Kidney epithelial cell (primary cell): ENCODE data around the gene ATP8A2. TPM values are rescaled to one million over a fixed set of nuclear protein-coding genes. Genes with fewer than 3 reads are reported as not detected.
"Not testable (repeated sequence)": the region's sequence is repeated elsewhere in the genome, so short reads cannot be mapped to it uniquely, and the experiment has no call there.

Source experiments
- DNase-seq: peaks from one replicate; pipeline ENCODE4 v3.0.0-alpha.2; 2010; ENCODE audit warnings: low read depth
- H3K27me3 ChIP-seq: 2 replicates; pipeline ENCODE4 v1.6.0; 2011; ENCODE audit warnings: low read length; ENCODE audit not compliant: control insufficient read depth, insufficient read depth
- H3K36me3 ChIP-seq: 2 replicates; pipeline ENCODE4 v1.5.1; 2011; ENCODE audit warnings: low read length; ENCODE audit not compliant: control insufficient read depth, insufficient read depth
- H3K4me3 ChIP-seq: 2 replicates; pipeline ENCODE4 v1.5.1; 2011; ENCODE audit warnings: low read depth, mild to moderate bottlenecking, control low read depth, low read length
- total RNA-seq: library from RNA; depleted of rRNA; stranded (reverse); fragments of >200 nt; gene quantifications from 2 replicates; pipeline ENCODE4 v1.2.3, GENCODE V29; 2015
- TF ChIP-seq, protein P1 (sequence below): IDR thresholded peaks from 2 replicates; pipeline ENCODE4 v1.5.1; 2011; ENCODE audit warnings: mild to moderate bottlenecking, moderate library complexity, low read length, control low read depth, inconsistent platforms; ENCODE audit not compliant: insufficient read depth, poor library complexity, severe bottlenecking

Gene ATP8A2
- total RNA-seq, 1 donor from 2014 or later, result 3.8 TPM

DNA sequence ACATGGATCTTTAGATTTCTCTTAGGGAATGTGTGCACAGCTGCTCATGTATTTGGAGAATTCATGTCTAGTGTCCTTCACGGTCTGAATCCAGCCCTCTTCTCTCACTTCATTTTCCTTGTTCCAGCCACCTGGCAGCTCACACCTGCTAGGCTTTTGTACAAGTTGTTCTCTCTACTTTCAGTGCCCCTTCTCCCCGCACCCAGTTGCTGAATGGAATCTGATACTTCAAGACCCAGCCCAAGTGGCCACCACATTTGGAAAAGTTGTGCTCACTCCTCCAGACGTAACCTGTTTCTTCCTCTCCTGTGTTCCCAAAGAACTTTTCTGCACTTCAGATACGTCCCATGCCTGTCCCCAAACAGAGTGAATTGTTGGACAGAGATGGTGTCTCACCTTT lies 444.5 kb downstream of the ATP8A2 start:
- Histone ChIP-seq H3K36me3 (no peaks in the 10 kb centered on the region), H3K4me3 (no peak overlapping the region), H3K27me3 (no peaks in the 10 kb centered on the region)
- TF ChIP-seq, protein P1, sequence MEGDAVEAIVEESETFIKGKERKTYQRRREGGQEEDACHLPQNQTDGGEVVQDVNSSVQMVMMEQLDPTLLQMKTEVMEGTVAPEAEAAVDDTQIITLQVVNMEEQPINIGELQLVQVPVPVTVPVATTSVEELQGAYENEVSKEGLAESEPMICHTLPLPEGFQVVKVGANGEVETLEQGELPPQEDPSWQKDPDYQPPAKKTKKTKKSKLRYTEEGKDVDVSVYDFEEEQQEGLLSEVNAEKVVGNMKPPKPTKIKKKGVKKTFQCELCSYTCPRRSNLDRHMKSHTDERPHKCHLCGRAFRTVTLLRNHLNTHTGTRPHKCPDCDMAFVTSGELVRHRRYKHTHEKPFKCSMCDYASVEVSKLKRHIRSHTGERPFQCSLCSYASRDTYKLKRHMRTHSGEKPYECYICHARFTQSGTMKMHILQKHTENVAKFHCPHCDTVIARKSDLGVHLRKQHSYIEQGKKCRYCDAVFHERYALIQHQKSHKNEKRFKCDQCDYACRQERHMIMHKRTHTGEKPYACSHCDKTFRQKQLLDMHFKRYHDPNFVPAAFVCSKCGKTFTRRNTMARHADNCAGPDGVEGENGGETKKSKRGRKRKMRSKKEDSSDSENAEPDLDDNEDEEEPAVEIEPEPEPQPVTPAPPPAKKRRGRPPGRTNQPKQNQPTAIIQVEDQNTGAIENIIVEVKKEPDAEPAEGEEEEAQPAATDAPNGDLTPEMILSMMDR, result no peak
- no peak for DNase-seq

DNA sequence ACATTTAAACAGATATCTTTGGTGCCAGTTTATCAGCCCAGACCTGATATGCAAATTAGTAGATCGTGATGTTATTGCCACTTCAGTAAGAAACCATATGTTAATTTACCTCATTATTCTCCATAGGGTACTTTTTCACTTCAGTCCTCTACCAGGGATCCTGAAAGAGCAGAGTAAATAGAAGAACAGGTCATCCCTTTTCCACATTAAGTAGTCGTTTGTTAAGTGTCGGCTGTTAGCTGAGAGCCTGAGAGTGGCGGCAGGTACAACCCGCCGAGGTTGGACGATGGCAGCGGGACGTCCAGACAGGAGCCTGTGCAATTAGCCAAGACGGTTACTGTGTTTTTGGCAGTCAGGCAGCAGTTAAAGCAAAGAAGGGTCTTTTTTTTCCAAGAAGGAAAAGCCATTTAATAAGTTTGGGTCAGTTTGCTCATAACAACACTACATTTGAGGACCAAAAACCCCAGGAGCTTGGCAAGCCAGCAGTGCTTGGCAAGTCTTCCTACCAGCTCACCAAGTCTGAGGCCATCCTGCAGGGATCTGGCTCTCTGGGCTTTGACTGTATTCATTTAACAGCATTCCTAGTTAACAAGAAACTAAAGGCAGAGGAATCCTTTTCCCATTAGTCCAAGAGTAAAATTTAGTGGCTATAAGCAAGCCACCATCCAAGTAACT lies 448.2 kb downstream of the ATP8A2 start:
- DNase-seq, result no peak
- H3K4me3 ChIP-seq, result no peak overlapping the region
- H3K27me3 ChIP-seq, result no peaks in the 10 kb centered on the region
- TF ChIP-seq, protein P1, result no peak
- no peaks in the 10 kb centered on the region for H3K36me3 ChIP-seq

DNA sequence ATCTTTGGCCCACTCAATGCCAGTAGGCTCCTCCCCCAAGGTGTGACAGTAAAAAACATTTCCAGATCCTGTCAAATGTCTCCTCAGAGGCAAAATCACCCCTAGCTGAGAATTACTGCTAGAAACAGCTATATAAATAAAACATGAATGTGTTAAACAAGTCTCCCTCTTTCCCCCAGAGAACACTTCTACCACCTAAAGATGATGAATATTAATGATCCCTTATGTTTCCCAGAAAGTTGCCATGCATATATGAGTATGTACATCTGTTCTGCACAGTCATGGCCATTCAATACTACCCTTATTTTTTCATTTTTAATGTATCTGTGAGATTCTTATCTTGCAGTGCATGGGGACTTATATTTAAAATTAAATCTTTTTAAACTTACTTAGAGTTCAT lies 450.0 kb downstream of the ATP8A2 start:
- no peak for DNase-seq
- TF ChIP-seq, protein P1, result no peak
- H3K36me3 ChIP-seq, result no peaks in the 10 kb centered on the region
- no peak overlapping the region for H3K4me3 ChIP-seq
- no peaks in the 10 kb centered on the region for H3K27me3 ChIP-seq

DNA sequence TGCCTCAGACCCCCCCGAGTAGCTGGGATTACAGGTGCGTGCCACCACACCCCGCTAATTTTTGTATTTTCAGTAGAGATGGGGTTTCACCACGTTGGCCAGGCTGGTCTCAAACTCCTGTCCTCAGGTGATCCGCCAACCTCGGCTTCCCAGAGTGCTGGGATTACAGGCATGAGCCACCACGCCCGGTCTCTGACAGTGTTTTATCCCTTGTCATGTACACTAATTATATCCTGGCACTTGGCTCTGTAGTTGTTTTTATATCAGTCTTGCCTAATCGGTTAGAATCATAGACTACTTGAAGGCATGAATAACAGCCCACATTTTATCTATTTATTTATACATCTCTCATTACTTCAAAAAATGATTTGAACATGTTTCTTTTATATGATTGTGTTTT lies 455.4 kb downstream of the ATP8A2 start:
- not testable (repeated sequence) for H3K4me3 ChIP-seq, H3K36me3 ChIP-seq, H3K27me3 ChIP-seq, DNase-seq

DNA sequence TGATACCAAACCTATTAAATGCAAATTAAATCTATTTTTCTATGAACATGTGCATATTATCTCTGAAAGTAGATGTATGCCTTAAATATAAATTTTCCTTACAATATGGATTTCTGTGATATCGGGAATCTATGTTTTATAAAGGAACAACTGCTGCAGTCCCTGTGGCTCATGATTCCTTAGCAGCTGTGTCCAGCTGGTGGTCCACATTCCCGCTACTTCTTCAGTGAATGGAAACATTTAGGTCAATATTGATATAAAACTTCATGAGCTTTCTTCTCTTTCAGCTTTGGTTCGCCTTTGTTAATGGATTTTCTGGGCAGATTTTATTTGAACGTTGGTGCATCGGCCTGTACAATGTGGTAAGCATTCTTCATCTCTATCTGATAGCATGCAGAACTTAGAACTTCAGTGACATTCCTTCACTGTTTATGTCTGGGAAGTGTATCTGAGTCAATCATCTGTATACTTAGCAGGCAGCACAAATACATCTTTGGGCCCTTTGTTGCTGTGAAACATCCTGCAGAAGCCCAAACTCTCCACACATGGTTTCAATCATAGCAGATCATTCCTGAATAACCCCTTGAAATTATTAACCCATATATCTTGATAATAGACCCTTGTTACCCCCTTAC lies 456.2 kb downstream of the ATP8A2 start:
- TF ChIP-seq, protein P1, result no peak
- Histone ChIP-seq H3K4me3 (no peak overlapping the region), H3K36me3 (no peaks in the 10 kb centered on the region), H3K27me3 (no peaks in the 10 kb centered on the region)
- no peak for DNase-seq

DNA sequence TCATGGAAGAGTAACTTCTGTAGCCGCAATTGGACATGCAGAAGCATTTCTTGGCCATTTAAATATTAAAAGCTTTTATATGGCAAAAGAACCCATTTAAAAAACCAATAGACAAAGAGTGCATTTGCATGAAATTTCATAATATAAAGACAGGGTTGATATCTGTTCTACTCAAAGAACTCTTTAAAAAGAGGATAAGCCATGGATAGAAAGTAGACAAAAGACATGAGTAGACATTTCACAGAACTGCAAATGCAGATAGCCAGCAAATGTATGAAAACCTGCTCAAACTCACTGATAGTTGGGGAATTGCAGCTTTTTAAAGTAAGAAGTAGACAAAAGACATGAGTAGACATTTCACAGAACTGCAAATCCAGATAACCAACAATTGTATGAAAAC lies 462.0 kb downstream of the ATP8A2 start:
- TF ChIP-seq, protein P1, result no peak

More for the DNA sequence above, 462.0 kb downstream of the ATP8A2 start:
- Histone ChIP-seq H3K36me3 (no peaks in the 10 kb centered on the region), H3K4me3 (no peak overlapping the region), H3K27me3 (no peaks in the 10 kb centered on the region)
- no peak for DNase-seq
